ENCODE measurements around the gene OR11A1.

DNA sequence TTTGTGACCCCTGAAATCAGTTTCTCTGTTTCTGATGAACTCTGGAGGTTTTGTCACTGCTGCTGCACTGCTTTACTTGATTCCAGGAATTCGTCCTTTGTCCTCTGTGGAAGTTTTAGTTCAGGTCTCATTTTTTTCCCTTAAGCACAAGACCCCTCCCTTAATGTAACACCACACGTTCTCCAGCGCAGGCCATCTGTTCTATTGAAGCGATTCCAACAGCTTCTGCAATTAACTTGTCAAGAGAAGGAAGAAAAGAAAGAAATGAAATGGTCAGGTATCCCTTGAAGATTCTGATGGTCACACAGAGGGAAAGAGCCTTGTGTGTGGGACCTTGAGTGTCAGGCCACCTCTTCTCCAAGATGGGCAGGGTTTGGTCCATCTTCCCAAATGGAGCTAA lies 38.7 kb upstream of the OR11A1 start:
- TF ChIP-seq YY1 (IDR thresholded peaks at IDR 0.05; ENCODE audit: insufficient read depth, insufficient read length) (no peak), SUZ12 (IDR thresholded peaks at IDR 0.05; ENCODE audit: extremely low read depth, insufficient read depth, insufficient read length) (no peak), ZNF274 (IDR thresholded peaks at IDR 0.05; ENCODE audit: low read depth, low read length) (no peak)
